GM18951 (cell line): ENCODE measurements around the gene CPSF4.

Experiments used
- POLR2A ChIP-seq: IDR thresholded peaks from 4 replicates; pipeline ENCODE4 v1.6.1; 2011; ENCODE audit warnings: mild to moderate bottlenecking; ENCODE audit not compliant: insufficient read length, insufficient read depth; ENCODE audit errors: extremely low read depth
- in situ Hi-C: fragments of 300-500 bp; cut with MboI; formaldehyde crosslinking; loops from one replicate; pipeline ENCODE4 v1.12.0; 2022; ENCODE audit warnings: low sequenced_read_pairs, mixed read lengths, inconsistent platforms; ENCODE audit not compliant: unreplicated experiment

The CPSF4 gene

DNA sequence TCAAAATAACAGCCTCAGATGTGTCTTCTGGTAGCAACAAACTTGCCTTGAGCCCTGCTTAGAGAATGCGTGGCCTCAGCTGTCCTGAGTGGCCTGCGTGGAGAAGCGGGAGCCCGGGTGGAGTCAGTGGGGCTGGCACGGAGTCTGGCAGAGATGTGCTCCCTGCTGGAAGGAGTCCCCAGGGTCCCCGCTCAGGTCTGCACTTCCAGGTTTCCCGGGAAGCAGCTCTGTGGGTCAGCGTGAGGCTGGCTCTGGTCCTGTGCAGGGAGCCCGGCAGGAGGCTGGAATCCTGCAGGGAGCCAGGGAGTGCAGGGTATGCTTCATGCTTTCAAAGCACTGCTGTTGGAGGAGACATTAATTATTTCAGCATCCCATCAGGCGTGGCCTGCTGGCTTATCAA lies 10.1 kb downstream of the CPSF4 start:
- no peak for TF ChIP-seq POLR2A
- in situ Hi-C loops: no loop called here

DNA sequence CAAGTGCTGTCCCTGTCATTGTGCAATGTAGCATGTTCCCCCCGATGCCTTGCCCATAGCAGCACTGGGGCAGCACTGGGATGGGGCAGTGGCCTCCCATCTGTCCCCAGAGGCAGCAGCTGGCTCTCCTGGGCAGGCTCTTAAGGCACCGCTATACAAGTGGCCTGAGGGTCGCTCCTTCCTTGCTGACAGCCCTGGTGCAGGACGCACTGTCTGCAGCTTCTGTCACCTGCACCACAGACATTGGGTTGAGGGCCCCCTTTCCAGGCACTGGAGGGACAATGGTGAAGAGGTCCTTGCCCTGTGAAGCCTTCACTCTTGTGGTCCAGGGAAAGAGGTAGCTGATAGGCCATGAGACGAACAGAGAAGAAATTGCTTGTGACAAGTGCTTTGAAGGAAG lies 10.6 kb downstream of the CPSF4 start:
- TF ChIP-seq POLR2A: no peak
- in situ Hi-C loops: no loop called here

DNA sequence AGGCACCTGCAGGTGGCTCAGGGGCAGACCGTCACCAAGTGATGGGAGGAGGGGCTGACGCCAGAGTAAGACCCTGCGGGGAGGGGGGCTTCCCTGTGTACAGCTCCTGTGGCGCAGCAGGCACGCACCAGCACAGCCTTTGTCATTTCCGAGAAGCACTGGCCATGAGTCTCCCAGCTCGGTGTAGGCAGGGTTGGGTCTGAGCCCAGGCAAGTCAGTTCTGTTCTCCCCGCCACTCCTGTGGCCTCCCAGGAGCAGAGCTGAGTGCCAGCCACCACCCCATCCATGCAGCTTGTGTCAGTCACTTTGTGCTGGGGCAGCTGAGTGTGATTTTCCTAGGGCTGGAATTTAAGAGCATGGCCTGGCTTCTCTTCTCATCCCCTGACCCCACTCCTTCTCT lies 13.2 kb downstream of the CPSF4 start:
- no peak for TF ChIP-seq POLR2A
- in situ Hi-C loops: no loop called here

DNA sequence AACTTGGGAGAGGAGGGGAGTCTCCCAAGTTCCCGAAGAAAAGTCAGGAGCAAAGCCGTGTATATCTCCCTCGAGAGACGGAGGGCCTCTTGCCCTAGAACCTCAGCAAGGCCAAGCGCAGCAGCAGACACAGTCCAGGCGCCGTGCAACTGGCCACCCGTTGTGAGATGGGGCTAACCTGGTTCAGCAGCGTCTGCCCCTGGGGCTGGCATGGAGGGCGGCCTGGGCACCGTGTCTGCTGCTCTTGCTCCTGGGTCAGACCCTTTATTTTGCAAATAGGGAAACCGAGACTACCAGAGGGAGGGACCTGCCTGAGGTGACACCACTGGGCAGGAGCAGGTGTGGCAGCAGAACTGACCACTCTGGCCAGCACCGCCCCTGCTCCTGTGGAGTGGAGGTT lies 13.8 kb downstream of the CPSF4 start:
- no peak for TF ChIP-seq POLR2A
- in situ Hi-C loops: no loop called here

DNA sequence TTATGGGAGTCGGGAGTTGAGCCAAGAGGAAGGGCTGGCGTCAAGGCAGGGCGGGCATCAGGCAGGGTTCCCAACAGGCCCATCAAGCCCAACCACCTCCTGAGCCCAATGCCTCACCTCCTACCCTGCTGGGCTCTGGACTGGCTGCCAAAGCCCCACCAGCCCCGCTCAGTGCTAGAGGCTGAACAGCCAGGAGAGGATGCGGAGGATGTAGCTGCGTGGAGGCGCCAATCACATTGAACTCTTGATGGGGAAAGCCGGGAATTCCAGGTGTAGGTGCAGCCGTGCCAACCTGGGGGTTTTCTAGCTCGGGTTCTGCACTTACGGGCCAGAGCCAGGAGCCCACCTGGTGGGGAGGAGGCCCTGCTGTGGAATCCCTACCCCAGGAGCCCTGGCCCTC lies 14.4 kb downstream of the CPSF4 start:
- TF ChIP-seq POLR2A: no peak
- in situ Hi-C loops: no loop called here

DNA sequence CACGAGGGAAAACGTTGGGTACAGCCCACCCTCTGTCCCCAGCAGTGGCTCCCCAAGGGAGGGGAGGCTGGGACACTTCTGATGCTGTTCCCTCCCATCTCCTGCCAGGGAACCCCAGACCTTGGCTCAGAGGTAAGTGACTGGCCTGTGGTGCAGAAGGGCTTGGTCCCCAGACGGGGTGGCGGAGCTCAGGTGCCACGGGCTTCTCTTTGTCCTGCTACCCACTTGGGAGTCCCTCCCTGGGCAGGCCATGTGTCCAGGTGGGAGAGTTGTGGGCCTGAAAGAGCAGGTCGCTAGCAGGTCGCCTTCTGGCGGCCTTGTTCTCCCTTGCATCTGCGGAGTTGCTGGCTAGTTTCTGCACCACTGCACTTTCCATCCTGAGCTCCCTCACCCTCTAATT lies 17.1 kb downstream of the CPSF4 start:
- in situ Hi-C loops: no loop called here
- TF ChIP-seq POLR2A: no peak

DNA sequence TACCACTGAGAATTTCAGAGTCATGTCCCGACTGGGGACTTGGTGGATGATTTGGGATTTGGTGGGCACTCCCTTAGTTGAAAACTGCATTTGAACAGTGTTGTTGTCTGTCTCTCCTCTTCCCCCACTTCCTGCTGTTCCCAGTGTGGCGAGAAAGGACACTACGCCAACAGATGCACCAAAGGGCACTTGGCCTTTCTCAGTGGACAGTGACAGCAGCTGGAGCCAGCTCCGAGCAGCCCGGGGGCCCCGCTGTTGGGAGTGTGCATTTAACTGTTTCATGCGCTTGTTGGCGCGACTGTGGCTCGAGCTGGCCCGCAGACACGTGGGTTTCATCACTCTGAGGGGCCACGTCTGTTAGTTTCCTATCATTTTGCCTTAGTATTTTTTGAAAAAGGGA lies 17.5 kb downstream of the CPSF4 start:
- no peak for TF ChIP-seq POLR2A
- in situ Hi-C loops: no loop called here

DNA sequence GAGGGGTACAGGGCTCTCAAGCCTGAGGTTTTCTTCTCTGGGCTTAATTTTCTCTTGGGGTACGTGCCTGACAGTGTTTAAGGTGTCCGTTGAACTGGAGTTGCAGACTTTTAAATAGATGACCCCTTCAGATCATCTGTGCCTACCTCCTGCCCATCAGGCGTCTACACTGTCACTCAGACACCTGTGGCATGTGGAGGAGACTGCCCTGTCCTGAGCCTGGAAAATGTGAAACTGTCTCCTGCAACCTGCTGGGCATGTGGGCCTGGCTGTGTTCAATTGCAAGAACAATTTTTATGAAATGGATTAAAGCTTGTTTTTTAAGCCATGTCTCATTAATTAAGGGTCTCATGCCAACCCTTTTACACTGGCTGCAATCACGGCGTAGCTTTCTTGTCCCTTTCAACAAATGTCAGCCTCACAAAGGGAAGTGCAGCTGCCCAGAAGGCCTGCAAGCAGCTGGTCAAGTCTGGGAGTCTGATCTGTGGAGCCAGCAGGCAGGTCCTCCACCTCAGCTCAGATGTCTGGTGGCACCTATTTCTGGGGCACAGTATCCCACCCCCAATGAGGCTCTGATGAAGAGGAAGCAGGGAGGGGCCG lies 18.4 kb downstream of the CPSF4 start:
- no peak for TF ChIP-seq POLR2A

DNA sequence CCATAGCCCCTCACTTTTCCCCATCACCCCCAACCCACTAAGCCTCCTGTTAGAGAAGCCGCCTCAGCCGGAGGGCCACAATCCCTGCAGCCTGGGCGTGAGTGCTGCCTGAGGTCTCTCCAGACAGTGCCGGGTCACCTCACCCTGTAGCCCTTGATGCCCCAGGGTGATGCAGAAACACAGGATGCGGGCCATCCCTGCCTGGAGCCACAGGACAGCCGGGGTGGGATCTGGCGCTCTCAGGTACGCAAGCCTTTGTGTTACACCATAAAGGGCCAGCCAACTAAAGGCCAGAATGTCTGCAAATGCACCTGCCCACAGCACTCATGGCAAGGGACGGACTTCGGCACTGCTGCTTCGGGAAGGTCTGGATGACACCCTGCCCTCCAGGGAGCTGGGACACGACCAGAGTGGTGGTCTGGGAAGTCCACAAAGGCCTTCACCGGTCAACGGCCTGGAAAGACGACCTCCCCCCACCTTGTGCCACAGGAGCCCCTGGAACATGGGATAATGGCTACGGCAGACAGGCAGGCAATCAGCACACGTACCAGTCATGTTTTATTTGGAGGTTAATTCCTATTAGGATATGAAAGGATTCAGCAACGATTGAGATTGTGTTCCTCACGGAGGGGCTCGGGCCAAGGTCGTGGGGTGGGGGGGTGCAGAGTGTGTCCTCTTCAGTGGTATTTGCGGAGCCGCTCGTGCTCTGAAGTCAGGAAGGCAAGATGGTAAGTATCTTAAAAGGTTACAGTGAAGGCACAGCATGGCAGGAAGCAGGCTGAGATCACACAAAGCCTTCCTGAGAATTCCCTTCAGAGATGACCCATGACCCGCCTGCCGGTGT lies 19.1 kb downstream of the CPSF4 start:
- no peak for TF ChIP-seq POLR2A
- in situ Hi-C loops: no loop called here

More for the DNA sequence above, 18.4 kb downstream of the CPSF4 start:
- in situ Hi-C loops: no loop called here

DNA sequence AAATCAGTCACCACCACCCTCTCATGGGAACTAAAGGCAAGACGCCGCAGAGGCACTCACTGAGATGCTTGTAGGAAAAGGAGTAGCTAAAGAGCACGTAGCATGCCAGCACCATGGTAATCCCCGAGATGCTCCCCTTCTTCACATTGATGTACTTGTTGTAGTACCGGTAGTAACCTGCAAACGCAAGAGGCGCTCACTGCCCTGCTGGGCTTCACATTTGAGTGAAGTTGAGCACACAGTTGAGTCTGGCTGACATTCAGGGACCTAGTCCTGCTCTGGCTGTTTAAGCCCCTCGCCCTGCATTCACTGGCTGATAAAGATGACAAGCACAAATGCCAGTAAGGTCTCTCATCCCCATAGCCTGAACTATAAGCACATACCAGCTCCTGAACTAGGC lies 20.3 kb downstream of the CPSF4 start:
- TF ChIP-seq POLR2A: no peak
- in situ Hi-C loops: no loop called here

DNA sequence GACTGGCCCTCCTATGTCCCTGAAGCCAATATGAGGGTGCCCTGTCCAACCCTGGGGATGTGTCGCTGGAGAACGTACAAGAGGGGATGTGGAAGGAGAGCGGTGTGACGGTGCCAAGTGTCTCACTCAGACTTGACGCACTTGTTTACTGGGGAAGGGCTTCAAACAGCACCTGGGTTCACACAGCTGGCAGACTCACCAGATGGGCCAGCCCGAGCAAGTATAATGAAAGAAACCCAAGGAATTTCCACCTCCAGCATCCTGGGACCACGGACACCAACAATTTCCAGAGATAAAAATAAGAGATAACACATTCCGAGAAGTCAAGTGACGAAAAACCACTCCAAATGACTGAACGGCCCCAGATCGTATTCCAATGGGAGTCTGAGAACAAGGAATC lies 21.9 kb downstream of the CPSF4 start:
- in situ Hi-C loops: no loop called here
- no peak for TF ChIP-seq POLR2A

DNA sequence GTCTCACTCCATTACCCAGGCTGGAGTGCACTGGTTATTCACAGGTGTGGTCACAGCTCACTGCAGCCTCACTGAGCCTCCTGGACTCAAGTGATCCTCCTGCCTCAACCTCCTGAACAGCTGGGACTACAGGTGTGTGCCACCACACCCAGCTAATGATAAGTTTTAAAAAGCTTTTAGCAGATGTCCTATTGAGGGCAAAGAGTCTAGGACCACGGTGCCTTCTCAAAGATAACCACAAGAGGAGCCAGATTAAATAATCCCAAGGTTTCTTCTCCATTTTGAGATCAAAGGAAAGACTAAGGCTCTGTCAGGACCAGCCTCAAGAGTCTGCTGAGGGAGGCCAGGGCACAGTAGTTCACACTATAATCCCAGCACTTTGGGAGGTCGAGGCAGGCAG lies 22.5 kb downstream of the CPSF4 start:
- no peak for TF ChIP-seq POLR2A
- in situ Hi-C loops: no loop called here

DNA sequence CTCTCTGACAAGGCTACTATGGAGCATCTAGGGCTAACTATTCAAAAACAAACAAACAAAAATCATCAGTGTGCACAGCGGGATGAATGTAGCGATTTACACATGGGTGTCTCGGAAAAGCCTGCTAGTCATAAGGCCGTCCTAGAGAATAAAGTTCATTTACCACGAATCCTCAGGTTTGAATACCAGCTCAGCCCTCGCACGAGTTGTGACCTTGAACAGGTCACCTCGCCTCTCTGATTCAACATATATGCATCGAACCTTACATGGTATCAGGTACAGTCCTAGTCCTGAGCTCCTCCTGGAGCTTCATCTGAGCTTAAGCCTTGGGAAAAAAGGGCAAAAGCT lies 26.7 kb downstream of the CPSF4 start:
- in situ Hi-C loops: no loop called here
- TF ChIP-seq POLR2A: no peak

DNA sequence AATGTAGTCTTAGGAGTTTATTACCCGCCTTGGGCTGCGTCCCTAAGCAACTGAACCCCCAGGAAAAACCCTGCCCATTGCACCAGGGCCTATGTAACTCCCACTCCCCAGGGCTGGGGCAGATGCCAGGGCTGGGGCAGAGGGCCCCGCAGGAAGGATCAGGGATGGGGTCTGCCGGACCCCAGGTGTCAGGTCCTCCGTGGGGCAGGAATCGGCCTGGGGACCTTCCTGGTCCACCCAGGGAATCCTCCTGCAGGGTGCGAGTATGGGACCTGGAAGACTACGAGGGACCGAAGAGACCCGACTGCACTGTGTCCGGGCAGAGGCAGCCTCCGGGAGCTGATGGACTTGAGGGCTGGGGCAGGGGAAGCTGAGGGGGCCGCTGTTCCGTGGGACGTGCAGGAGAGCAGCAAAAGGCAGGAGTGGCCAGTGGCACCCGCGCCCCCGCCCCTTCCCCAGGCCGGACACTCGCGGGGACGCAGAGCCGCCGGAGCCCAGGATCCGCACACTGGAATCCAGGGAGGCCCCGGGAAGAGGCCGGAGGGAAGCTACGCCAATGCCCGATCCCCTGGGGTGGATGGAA lies 29.7 kb downstream of the CPSF4 start:
- in situ Hi-C loops: no loop called here
- TF ChIP-seq POLR2A: no peak
